Pancreas (tissue), 10 donors: ENCODE results near the gene BCL2L14. TPM values are rescaled to one million over a fixed set of nuclear protein-coding genes. Genes with fewer than 3 reads are reported as not detected.
"Not testable (repeated sequence)": the region's sequence is repeated elsewhere in the genome, so short reads cannot be mapped to it uniquely, and the experiment has no call there.

Experiments
- ATAC-seq, 4 donors: fragments of 200-7000 bp; cut with Tn5 transposase; one replicate each; pipeline versions ENCODE4 v1.8.0 to v1.9.1; 2020; ENCODE audit warnings: mild to moderate bottlenecking in 4 of 4, moderate library complexity in 4 of 4
- DNase-seq, 6 donors: peaks; one replicate each; pipeline ENCODE4 v3.0.0-alpha.2; 2020
- FAIRE-seq: peaks from 2 replicates; lab custom pipeline; 2012; peaks lifted over from hg19 to GRCh38; lab: Jason Lieb, UNC
- H3K27ac ChIP-seq, 4 donors: fragments of 200-600 bp; sonication (generic); 1 replicate in 3 of 4; 2 replicates in 1 of 4; pipeline versions ENCODE4 v1.5.0 to v1.8.0; 2020
- H3K27me3 ChIP-seq, 4 donors: fragments of 200-600 bp; one replicate each; pipeline ENCODE4 v1.8.0; 2021
- H3K36me3 ChIP-seq, 3 donors: fragments of 200-600 bp; sonication (generic) in 1 of 3; one replicate each; pipeline versions ENCODE4 v1.5.0 to v1.8.0; 2020 to 2021
- H3K4me1 ChIP-seq, 3 donors: fragments of 200-600 bp; one replicate each; pipeline ENCODE4 v1.8.0; 2021
- H3K4me3 ChIP-seq, 4 donors: fragments of 200-600 bp; sonication (generic) in 2 of 4; one replicate each; pipeline versions ENCODE4 v1.5.0 to v1.8.0; 2020 to 2021
- H3K9me3 ChIP-seq, 4 donors: fragments of 200-600 bp; one replicate each; pipeline ENCODE4 v1.8.0; 2021
- WGBS, 2 donors: extraction: QIAGEN DNeasy Blood & Tissue Kit; methylation state at CpG; one replicate each; pipeline ENCODE4 v1.1.7; 2013; 5-methylcytosine and 5-hydroxymethylcytosine counted together
- intact Hi-C, 3 donors: fragments of 100-400 bp; cut with DNase I; formaldehyde crosslinking; loops; one replicate each; pipeline versions ENCODE4 v1.11.1 to v1.14.2; 2022
- microRNA-seq, 2 donors: library from miRNA; unstranded; fragments of <30 nt; microRNA quantifications; one replicate each; pipeline versions ENCODE4 to v1.1.0, GENCODE V29; 2019 to 2020
- polyA plus RNA-seq, 2 donors: library from polyadenylated mRNA; stranded (reverse); fragments of 200-250 nt; gene quantifications; one replicate each; pipeline ENCODE4 v1.2.3, GENCODE V29; 2013
- total RNA-seq, 6 donors: library from RNA; stranded (reverse); fragmentation: NEBNext Ultra II Directional in 4 of 6; extraction: Animal tissue kit (Norgen Biotek cat#: 25700) in 4 of 6; gene quantifications; one replicate each; pipeline versions ENCODE4 v1.2.1 to v1.2.4, GENCODE V29; 2021 to 2023
- TF ChIP-seq, protein P1 (sequence below), 4 donors: fragments of 200-600 bp; sonication (generic) in 3 of 4; IDR thresholded peaks; one replicate each; pipeline versions ENCODE4 v1.5.0 to v1.8.0; 2021; ENCODE audit warnings: antibody characterized with exemption in 4 of 4
- donor health status: healthy with polysubstance abuse.
- donor health status: DM: no; HTN: no; CAD: no; lungs with moderate emphysema.
- donor health status: DM: no; HTN: no; CAD: no.
- donor health status: control.
- donor health status: control.
- donor health status: Bipolar disorder and iron deficiency.
- donor health status: DM: yes; HTN: yes; CAD: no.
- donor health status: DM: no; HTN: no; CAD: no.
- donor health status: DM: no; HTN: no; CAD: no.
- donor health status: DM: yes; HTN: yes; CAD: no.

BCL2L14 gene
- total and polyA plus RNA-seq, 8 donors, result 2.0 to 5.4 (median 4.1) TPM

DNA sequence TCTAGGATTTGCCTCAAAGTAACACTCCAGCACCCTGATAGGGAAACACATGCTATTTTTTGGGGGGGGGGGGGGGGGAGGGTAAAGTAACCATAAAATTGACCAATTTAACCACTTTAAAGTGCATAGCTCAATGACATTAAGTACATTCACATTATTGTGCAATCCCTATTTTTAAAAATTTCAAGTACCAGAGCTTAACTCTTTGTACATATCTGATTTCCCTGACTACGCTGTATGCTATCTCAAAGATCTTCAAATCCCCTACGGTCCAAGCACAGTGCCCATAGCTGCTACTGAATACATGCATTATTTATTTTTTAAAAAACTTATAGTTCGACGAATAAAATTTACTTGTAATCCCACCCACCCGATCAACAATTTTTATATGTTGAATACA lies 63.0 kb downstream of the BCL2L14 start:
- FAIRE-seq, result no peak
- H3K27ac ChIP-seq, result no peak overlapping the region

DNA sequence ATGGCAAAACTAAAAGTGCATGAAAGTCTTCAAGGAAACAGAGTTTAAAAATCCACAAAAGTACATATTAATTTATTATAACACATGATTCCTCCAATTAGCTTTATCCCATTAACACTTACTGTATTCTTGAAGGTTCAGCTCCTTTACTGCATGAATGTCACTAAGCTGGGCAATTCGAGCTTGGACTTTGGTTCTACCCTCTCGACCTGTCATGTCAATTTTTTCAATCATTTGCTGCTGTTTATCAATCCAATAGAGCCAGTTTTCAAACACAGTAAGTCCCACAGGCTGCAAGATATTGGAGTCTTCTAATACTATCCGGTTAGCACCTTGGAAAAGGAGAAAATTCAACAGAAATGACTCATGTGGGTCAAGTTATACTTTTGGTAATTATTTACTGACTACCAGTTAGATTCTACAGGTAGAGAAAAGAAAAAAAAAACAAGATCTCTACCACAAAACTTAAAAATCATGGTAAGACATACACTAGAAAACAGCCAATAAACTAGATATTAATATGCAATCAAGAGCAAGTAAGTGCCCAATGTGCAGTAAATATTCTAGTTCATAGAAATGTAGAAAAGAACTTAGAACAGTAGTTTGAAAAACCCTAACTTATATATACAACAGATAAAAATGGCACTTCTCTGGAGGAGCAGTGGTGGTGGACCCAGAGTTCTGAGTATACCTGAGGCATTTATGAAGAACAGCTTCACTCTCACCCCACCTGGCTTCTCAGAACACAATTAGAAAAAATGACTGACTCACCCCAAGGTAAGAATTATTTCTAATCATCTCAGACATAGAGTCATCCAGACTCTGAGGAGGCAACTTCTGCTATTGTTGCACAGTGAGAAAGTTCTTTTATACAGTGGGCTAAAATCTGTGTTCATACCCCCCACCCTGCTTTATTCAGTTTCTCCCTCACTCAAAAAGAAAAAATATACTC lies 67.7 kb downstream of the BCL2L14 start:
- DNase-seq (no peak), FAIRE-seq (no peak), ATAC-seq (peak; percentile 15 to 50 (median 36))
- no peak overlapping the region for H3K27ac ChIP-seq
- H3K4me3 ChIP-seq, result no peak overlapping the region
- TF ChIP-seq, protein P1, sequence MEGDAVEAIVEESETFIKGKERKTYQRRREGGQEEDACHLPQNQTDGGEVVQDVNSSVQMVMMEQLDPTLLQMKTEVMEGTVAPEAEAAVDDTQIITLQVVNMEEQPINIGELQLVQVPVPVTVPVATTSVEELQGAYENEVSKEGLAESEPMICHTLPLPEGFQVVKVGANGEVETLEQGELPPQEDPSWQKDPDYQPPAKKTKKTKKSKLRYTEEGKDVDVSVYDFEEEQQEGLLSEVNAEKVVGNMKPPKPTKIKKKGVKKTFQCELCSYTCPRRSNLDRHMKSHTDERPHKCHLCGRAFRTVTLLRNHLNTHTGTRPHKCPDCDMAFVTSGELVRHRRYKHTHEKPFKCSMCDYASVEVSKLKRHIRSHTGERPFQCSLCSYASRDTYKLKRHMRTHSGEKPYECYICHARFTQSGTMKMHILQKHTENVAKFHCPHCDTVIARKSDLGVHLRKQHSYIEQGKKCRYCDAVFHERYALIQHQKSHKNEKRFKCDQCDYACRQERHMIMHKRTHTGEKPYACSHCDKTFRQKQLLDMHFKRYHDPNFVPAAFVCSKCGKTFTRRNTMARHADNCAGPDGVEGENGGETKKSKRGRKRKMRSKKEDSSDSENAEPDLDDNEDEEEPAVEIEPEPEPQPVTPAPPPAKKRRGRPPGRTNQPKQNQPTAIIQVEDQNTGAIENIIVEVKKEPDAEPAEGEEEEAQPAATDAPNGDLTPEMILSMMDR (IDR thresholded peaks at IDR 0.05), result no peak
- intact Hi-C loops, result no loop called here
- no peaks in the 10 kb centered on the region for H3K9me3 ChIP-seq
- H3K36me3 ChIP-seq, result peaks cover 0 to 9% (median 0%) of the 10 kb centered on the region in 3 donors
- H3K4me1 ChIP-seq, result peaks cover 0 to 12% (median 0%) of the 10 kb centered on the region in 3 donors
- WGBS, 2 donors, result 46 to 51% methylated on average over 3 of the region's 3 CpGs
- no peaks in the 10 kb centered on the region for H3K27me3 ChIP-seq

More for the DNA sequence above, 63.0 kb downstream of the BCL2L14 start:
- DNase-seq, result no peak
- WGBS, 2 donors, result 95 to 98% methylated on average over 5 of the region's 5 CpGs
- Histone ChIP-seq H3K4me1 (peaks cover 0 to 7% (median 0%) of the 10 kb centered on the region in 3 donors), H3K27me3 (no peaks in the 10 kb centered on the region), H3K4me3 (no peak overlapping the region), H3K36me3 (peaks cover 0 to 14% (median 0%) of the 10 kb centered on the region in 3 donors), H3K9me3 (no peaks in the 10 kb centered on the region)
- TF ChIP-seq, protein P1 (IDR thresholded peaks at IDR 0.05), result no peak
- intact Hi-C loops, result no loop called here
- ATAC-seq, result no peak

DNA sequence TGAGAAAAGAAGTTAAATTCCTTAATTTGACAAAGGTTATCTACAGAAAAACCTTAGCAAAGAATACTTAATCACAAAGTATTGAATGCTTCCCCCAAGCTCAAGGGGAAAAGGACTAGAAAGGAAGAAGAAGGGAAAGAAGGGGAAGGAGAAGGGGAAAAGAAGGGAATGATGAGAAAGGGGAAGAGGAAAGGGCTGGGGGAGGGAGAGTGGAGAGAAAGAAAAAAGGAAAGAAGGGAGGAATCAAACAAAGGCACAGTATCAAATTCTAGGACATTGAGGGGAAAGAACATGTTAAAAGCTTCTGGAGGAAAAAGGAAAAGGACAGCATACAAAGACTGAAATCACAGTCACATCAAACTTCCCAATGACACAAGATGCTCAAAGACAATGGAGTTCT lies 70.3 kb downstream of the BCL2L14 start:
- intact Hi-C loops, result no loop called here
- no peaks in the 10 kb centered on the region for H3K27me3 ChIP-seq
- peaks cover 0 to 12% (median 0%) of the 10 kb centered on the region in 3 donors for H3K4me1 ChIP-seq
- H3K9me3 ChIP-seq, result no peaks in the 10 kb centered on the region
- FAIRE-seq (no peak), DNase-seq (no peak), ATAC-seq (no peak)
- H3K36me3 ChIP-seq, result peaks cover 0 to 4% (median 0%) of the 10 kb centered on the region in 3 donors
- TF ChIP-seq, protein P1 (IDR thresholded peaks at IDR 0.05), result no peak
- H3K27ac ChIP-seq, result no peak overlapping the region
- H3K4me3 ChIP-seq, result no peak overlapping the region

DNA sequence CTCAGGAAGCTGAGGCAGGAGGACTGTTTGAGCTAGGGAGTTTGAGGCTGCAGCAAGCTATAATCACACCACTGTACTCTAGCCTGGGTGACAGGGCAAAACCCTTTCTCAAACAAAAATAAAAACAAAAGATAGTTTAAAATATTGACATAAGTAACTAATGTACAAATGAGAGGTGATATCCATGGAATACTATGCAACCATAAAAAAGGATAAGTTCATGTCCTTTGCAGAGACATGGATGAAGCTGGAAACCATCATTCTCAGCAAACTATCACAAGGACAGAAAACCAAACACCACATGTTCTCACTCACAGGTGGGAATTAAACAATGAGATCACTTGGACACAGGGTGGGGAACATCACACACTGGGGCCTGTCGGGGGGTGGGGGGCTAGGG lies 73.8 kb downstream of the BCL2L14 start:
- DNase-seq, FAIRE-seq, H3K9me3 ChIP-seq, H3K27ac ChIP-seq, intact Hi-C loops, ATAC-seq, H3K4me3 ChIP-seq, H3K4me1 ChIP-seq, H3K27me3 ChIP-seq: not testable (repeated sequence)
- H3K36me3 ChIP-seq, result peaks cover 0 to 32% (median 6%) of the 10 kb centered on the region in 3 donors
- 60 to 100% methylated on average over 1 of the region's 1 CpG for WGBS, 2 donors

DNA sequence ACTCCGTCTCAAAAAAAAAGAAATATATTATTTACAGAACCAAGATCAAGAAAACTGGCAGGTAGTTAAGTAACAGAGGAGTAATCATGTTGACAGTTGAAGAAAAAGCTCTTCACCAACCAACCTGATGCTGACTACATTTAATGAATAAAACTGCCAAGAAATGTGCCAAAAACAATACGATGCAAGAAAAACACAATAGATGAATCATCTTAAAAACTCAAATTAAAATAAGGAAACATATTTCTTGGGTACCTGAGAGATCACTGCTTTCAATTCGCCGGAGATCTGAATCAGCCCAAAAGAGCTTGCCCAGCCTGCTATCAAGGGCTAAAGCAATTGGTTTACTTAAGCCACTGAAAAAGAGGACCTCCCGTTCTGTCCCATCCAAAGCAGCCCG lies 76.4 kb downstream of the BCL2L14 start:
- no peaks in the 10 kb centered on the region for H3K4me1 ChIP-seq
- H3K4me3 ChIP-seq, result no peak overlapping the region
- intact Hi-C loops, result no loop called here
- DNase-seq (no peak), FAIRE-seq (no peak), ATAC-seq (no peak)
- peaks cover 0 to 41% (median 6%) of the 10 kb centered on the region in 3 donors for H3K36me3 ChIP-seq
- no peaks in the 10 kb centered on the region for H3K27me3 ChIP-seq
- H3K9me3 ChIP-seq, result no peaks in the 10 kb centered on the region
- WGBS, 2 donors, result 89 to 91% methylated on average over 6 of the region's 6 CpGs
- TF ChIP-seq, protein P1 (IDR thresholded peaks at IDR 0.05), result no peak
- no peak overlapping the region for H3K27ac ChIP-seq

Small RNA genes within 50 kb of the gene (microRNA-seq; reads per million reads assigned to microRNA genes)
- 0 reads per million in 2 donors for gene MIR1244-4

Other genes with a start within 250 kb of the BCL2L14 start
- gene LRP6, start 196.1 kb downstream of the BCL2L14 start, total RNA-seq, result 10 to 100 TPM; 19.8 to 28.3 (median 23.0) TPM
- 1 to 10 TPM; 6.1 to 7.6 TPM for gene LRP6, start 196.1 kb downstream of the BCL2L14 start, polyA plus RNA-seq